Pancreas (tissue), 10 donors: ENCODE data around the gene TCERG1L. TPM values are rescaled to one million over a fixed set of nuclear protein-coding genes. Genes with fewer than 3 reads are reported as not detected.
A peak's percentile ranks its signal among the peaks of the same experiment; 100 is the strongest.

Experiments used
- ATAC-seq, 4 donors: fragments of 200-7000 bp; cut with Tn5 transposase; one replicate each; pipeline versions ENCODE4 v1.8.0 to v1.9.1; 2020; ENCODE audit warnings: mild to moderate bottlenecking in 4 of 4, moderate library complexity in 4 of 4
- DNase-seq, 6 donors: peaks; one replicate each; pipeline ENCODE4 v3.0.0-alpha.2; 2020
- FAIRE-seq: peaks from 2 replicates; lab custom pipeline; 2012; peaks lifted over from hg19 to GRCh38; lab: Jason Lieb, UNC
- H3K27ac ChIP-seq, 4 donors: fragments of 200-600 bp; sonication (generic); 1 replicate in 3 of 4; 2 replicates in 1 of 4; pipeline versions ENCODE4 v1.5.0 to v1.8.0; 2020
- H3K27me3 ChIP-seq, 4 donors: fragments of 200-600 bp; one replicate each; pipeline ENCODE4 v1.8.0; 2021
- H3K36me3 ChIP-seq, 3 donors: fragments of 200-600 bp; sonication (generic) in 1 of 3; one replicate each; pipeline versions ENCODE4 v1.5.0 to v1.8.0; 2020 to 2021
- H3K4me1 ChIP-seq, 3 donors: fragments of 200-600 bp; one replicate each; pipeline ENCODE4 v1.8.0; 2021
- H3K4me3 ChIP-seq, 4 donors: fragments of 200-600 bp; sonication (generic) in 2 of 4; one replicate each; pipeline versions ENCODE4 v1.5.0 to v1.8.0; 2020 to 2021
- H3K9me3 ChIP-seq, 4 donors: fragments of 200-600 bp; one replicate each; pipeline ENCODE4 v1.8.0; 2021
- CTCF ChIP-seq, 4 donors: fragments of 200-600 bp; sonication (generic) in 3 of 4; IDR thresholded peaks; one replicate each; pipeline versions ENCODE4 v1.5.0 to v1.8.0; 2021; ENCODE audit warnings: antibody characterized with exemption in 4 of 4
- WGBS, 2 donors: extraction: QIAGEN DNeasy Blood & Tissue Kit; methylation state at CpG; one replicate each; pipeline ENCODE4 v1.1.7; 2013; 5-methylcytosine and 5-hydroxymethylcytosine counted together
- intact Hi-C, 3 donors: fragments of 100-400 bp; cut with DNase I; formaldehyde crosslinking; loops; one replicate each; pipeline versions ENCODE4 v1.11.1 to v1.14.2; 2022
- polyA plus RNA-seq, 2 donors: library from polyadenylated mRNA; stranded (reverse); fragments of 200-250 nt; gene quantifications; one replicate each; pipeline ENCODE4 v1.2.3, GENCODE V29; 2013
- total RNA-seq, 6 donors: library from RNA; stranded (reverse); fragmentation: NEBNext Ultra II Directional in 4 of 6; extraction: Animal tissue kit (Norgen Biotek cat#: 25700) in 4 of 6; gene quantifications; one replicate each; pipeline versions ENCODE4 v1.2.1 to v1.2.4, GENCODE V29; 2021 to 2023
- donor health status: healthy with polysubstance abuse.
- donor health status: DM: no; HTN: no; CAD: no; lungs with moderate emphysema.
- donor health status: DM: no; HTN: no; CAD: no.
- donor health status: control.
- donor health status: control.
- donor health status: Bipolar disorder and iron deficiency.
- donor health status: DM: yes; HTN: yes; CAD: no.
- donor health status: DM: no; HTN: no; CAD: no.
- donor health status: DM: no; HTN: no; CAD: no.
- donor health status: DM: yes; HTN: yes; CAD: no.

TCERG1L gene, protein sequence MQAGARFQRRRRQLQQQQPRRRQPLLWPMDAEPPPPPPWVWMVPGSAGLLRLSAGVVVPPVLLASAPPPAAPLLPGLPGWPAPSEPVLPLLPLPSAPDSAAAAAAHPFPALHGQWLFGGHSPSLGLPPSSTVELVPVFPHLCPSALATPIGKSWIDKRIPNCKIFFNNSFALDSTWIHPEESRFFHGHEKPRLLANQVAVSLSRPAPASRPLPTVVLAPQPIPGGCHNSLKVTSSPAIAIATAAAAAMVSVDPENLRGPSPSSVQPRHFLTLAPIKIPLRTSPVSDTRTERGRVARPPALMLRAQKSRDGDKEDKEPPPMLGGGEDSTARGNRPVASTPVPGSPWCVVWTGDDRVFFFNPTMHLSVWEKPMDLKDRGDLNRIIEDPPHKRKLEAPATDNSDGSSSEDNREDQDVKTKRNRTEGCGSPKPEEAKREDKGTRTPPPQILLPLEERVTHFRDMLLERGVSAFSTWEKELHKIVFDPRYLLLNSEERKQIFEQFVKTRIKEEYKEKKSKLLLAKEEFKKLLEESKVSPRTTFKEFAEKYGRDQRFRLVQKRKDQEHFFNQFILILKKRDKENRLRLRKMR
- total RNA-seq, result under 1 TPM; 0.09 to 0.58 (median 0.36) TPM
- 1 to 10 TPM in 1 of 2 donors, under 1 TPM in 1; 0.53 to 1.9 TPM for polyA plus RNA-seq

- Histone ChIP-seq H3K27ac (no peak within 1 kb of the TSS), H3K27me3 (peaks cover 0 to 39% (median 24%) of the 10 kb centered on the region in 4 donors), H3K4me1 (peaks cover 0 to 8% (median 6%) of the 10 kb centered on the region in 3 donors), H3K36me3 (no peaks in the 10 kb centered on the region), H3K4me3 (peak within 1 kb of the TSS in 3 of 4 donors; percentile 6 to 37 (median 7)), H3K9me3 (no peaks in the 10 kb centered on the region)
- no peak for FAIRE-seq
- intact Hi-C loops, result no loop called here
- no peak for TF ChIP-seq CTCF (IDR thresholded peaks at IDR 0.05)
- 2 to 5% methylated on average over 51 to 104 of the region's 104 CpGs for WGBS, 2 donors
- peak; percentile 35 to 82 (median 70) for ATAC-seq
- peak in 3 of 6 donors; percentile 19 to 74 (median 71) for DNase-seq
Observed at GRCh38 chr10:131311661-131312477, at the start of gene TCERG1L. TSS of gene TCERG1L (minus strand) at chr10:131311721. CDS start at chr10:131311635, 86 bp downstream.

GRCh38 chr10:131358741-131359442 is 47.4 kb upstream of the TCERG1L start:
- DNase-seq (no peak), FAIRE-seq (no peak), ATAC-seq (no peak)
- intact Hi-C loops, result no loop called here
- 35 to 41% methylated on average over 13 of the region's 13 CpGs for WGBS, 2 donors
- Histone ChIP-seq H3K36me3 (no peaks in the 10 kb centered on the region), H3K4me3 (no peak overlapping the region), H3K4me1 (no peaks in the 10 kb centered on the region), H3K27ac (no peak overlapping the region), H3K27me3 (peaks cover 0 to 10% (median 0%) of the 10 kb centered on the region in 4 donors), H3K9me3 (no peaks in the 10 kb centered on the region)
- no peak for TF ChIP-seq CTCF (IDR thresholded peaks at IDR 0.05)

DNA sequence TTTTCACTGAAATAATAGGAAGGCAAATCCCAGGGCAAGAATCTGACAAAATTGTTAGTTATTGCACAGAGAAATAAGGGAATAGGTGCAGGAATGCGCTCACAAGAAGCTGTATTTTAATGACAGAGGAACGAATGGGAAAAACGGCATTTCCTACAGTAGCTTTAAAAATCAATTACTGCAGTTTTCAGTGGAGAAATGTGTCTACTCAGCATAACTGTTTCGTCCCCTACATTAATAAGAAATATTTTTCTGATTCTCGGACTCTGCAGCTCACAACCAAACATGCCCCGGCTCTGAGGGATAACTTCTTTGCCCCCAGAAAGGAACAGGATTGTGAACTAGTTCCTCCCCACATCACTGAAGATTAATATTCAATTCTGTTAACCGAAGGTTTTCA is 44.9 kb upstream of the TCERG1L start:
- Histone ChIP-seq H3K4me1 (no peaks in the 10 kb centered on the region), H3K4me3 (no peak overlapping the region), H3K9me3 (no peaks in the 10 kb centered on the region), H3K27ac (no peak overlapping the region), H3K27me3 (peaks cover 0 to 10% (median 0%) of the 10 kb centered on the region in 4 donors), H3K36me3 (no peaks in the 10 kb centered on the region)
- no peak for TF ChIP-seq CTCF (IDR thresholded peaks at IDR 0.05)
- 52 to 63% methylated on average over 7 of the region's 7 CpGs for WGBS, 2 donors
- intact Hi-C loops, result no loop called here
- FAIRE-seq (no peak), DNase-seq (no peak), ATAC-seq (no peak)

DNA sequence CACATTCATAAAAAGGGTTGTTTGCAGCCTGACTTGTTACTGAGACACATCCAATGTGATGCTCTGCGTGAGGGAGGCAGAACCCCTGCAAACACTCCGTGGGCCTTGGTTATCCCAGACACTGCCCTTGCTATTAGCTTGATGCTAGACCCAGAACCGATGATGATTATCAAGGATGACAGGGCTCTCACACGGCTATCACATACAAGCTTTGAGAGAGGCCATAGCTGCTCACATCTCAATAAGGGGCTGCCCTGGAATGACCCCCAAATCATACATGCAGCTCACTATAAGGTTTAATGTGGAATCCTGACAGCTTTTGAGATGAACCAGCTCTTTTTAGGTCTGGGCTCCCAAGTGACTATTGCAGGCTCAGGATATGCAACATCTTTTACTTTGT is 44.4 kb upstream of the TCERG1L start:
- intact Hi-C loops, result no loop called here
- ATAC-seq (no peak), DNase-seq (no peak), FAIRE-seq (no peak)
- Histone ChIP-seq H3K36me3 (no peaks in the 10 kb centered on the region), H3K4me1 (no peaks in the 10 kb centered on the region), H3K4me3 (no peak overlapping the region), H3K27ac (no peak overlapping the region), H3K9me3 (no peaks in the 10 kb centered on the region), H3K27me3 (peaks cover 0 to 10% (median 0%) of the 10 kb centered on the region in 4 donors)
- WGBS, 2 donors, result 56 to 58% methylated on average over 4 of the region's 4 CpGs
- no peak for TF ChIP-seq CTCF (IDR thresholded peaks at IDR 0.05)
